ENCODE data around the gene PIGBOS1. TPM values are rescaled to one million over a fixed set of nuclear protein-coding genes. Genes with fewer than 3 reads are reported as not detected.

PIGBOS1 gene
- total RNA-seq, 1 experiment from 2014 or later: 8.6 TPM

GRCh38 chr15:55361048-55361447 is 42.1 kb upstream of the PIGBOS1 start:
- TF ChIP-seq EZH2 (IDR thresholded peaks at IDR 0.05; ENCODE audit: low read length, unreplicated experiment): no peak
- TF ChIP-seq, protein P1, sequence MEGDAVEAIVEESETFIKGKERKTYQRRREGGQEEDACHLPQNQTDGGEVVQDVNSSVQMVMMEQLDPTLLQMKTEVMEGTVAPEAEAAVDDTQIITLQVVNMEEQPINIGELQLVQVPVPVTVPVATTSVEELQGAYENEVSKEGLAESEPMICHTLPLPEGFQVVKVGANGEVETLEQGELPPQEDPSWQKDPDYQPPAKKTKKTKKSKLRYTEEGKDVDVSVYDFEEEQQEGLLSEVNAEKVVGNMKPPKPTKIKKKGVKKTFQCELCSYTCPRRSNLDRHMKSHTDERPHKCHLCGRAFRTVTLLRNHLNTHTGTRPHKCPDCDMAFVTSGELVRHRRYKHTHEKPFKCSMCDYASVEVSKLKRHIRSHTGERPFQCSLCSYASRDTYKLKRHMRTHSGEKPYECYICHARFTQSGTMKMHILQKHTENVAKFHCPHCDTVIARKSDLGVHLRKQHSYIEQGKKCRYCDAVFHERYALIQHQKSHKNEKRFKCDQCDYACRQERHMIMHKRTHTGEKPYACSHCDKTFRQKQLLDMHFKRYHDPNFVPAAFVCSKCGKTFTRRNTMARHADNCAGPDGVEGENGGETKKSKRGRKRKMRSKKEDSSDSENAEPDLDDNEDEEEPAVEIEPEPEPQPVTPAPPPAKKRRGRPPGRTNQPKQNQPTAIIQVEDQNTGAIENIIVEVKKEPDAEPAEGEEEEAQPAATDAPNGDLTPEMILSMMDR (conservative IDR thresholded peaks at IDR 0.05; ENCODE audit: low read depth, low read length): no peak
- TF ChIP-seq EZH2phosphoT487 (IDR thresholded peaks at IDR 0.05; ENCODE audit: borderline replicate concordance, low read length): no peak
- Histone ChIP-seq H3K36me3 (ENCODE audit: low read depth, low read length) (no peaks in the 10 kb centered on the region), H3K9me2 (replicated peaks; ENCODE audit: low read length) (no peaks in the 10 kb centered on the region), H3K79me2 (ENCODE audit: low read length) (no peaks in the 10 kb centered on the region), H3F3A (ENCODE audit: low read length, unreplicated experiment) (no peaks in the 10 kb centered on the region), H3K4me2 (ENCODE audit: low read length) (no peak overlapping the region), H3K9me3 (ENCODE audit: low read length) (no peaks in the 10 kb centered on the region), H2AFZ (ENCODE audit: low read length) (no peak overlapping the region), H3K4me1 (ENCODE audit: insufficient read depth, low read length) (peaks cover 18% of the 10 kb centered on the region; the same call in 1 of the 2 replicates), H4K20me1 (ENCODE audit: low read length) (no peaks in the 10 kb centered on the region), H3K9ac (ENCODE audit: low read length) (no peak overlapping the region), H3K4me3 (ENCODE audit: low read length) (no peak overlapping the region), H3K27ac (ENCODE audit: low read length) (no peak overlapping the region), H3K27me3 (ENCODE audit: low read length) (no peaks in the 10 kb centered on the region)
- BruUV-seq (replicated peaks): no TSS peak
- CTCF ChIA-PET: no interaction called here
- intact Hi-C loops (cut with micrococcal nuclease): no loop called here
- DNase-seq: no peak
- no peak for ATAC-seq
- POLR2A ChIA-PET (ENCODE audit: unreplicated experiment): no interaction called here

- Histone ChIP-seq H3K9me2 (replicated peaks; ENCODE audit: low read length) (no peaks in the 10 kb centered on the region), H3K79me2 (ENCODE audit: low read length) (no peaks in the 10 kb centered on the region), H3F3A (ENCODE audit: low read length, unreplicated experiment) (no peaks in the 10 kb centered on the region), H4K20me1 (ENCODE audit: low read length) (no peaks in the 10 kb centered on the region), H3K27me3 (ENCODE audit: low read length) (no peaks in the 10 kb centered on the region), H3K4me3 (ENCODE audit: low read length) (no peak overlapping the region), H3K9ac (ENCODE audit: low read length) (no peak overlapping the region), H3K36me3 (ENCODE audit: low read depth, low read length) (no peaks in the 10 kb centered on the region), H2AFZ (ENCODE audit: low read length) (no peak overlapping the region), H3K4me1 (ENCODE audit: insufficient read depth, low read length) (peaks cover 18% of the 10 kb centered on the region; the same call in 1 of the 2 replicates), H3K27ac (ENCODE audit: low read length) (no peak overlapping the region), H3K9me3 (ENCODE audit: low read length) (no peaks in the 10 kb centered on the region), H3K4me2 (ENCODE audit: low read length) (no peak overlapping the region)
- TF ChIP-seq, protein P1 (conservative IDR thresholded peaks at IDR 0.05; ENCODE audit: low read depth, low read length): no peak
- TF ChIP-seq EZH2phosphoT487 (IDR thresholded peaks at IDR 0.05; ENCODE audit: borderline replicate concordance, low read length) (no peak), EZH2 (IDR thresholded peaks at IDR 0.05; ENCODE audit: low read length, unreplicated experiment) (no peak)
- CTCF ChIA-PET: no interaction called here
- BruUV-seq (replicated peaks): no TSS peak
- ATAC-seq: no peak
- intact Hi-C loops (cut with micrococcal nuclease): no loop called here
- no peak for DNase-seq
- POLR2A ChIA-PET (ENCODE audit: unreplicated experiment): no interaction called here
Observed at GRCh38 chr15:55360256-55360655, 41.3 kb upstream of the PIGBOS1 start.

DNA sequence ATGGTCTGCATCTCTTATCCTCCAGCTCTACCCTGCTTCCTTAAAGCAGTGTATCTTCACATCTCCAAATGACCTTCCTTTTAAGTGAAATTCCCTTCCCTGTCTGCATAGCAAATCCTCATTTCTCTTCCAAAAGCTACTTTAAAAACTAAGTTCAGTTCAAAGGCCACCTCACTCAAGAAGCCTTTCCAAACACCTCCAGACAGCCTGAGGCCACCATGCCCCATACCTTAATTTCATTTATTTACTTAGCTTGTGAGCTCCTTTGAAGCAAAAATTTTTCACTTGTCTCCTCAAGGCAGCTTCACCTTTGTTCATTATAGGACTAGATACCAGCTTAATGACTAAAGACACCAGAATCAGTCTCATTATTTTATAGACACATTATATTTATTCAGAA is 39.5 kb upstream of the PIGBOS1 start:
- intact Hi-C loops (cut with micrococcal nuclease): loop anchor here (10.0 kb wide), 1 partner anchor 46 kb away; the partner anchor contains the start of genes CCPG1 and PIERCE2
- TF ChIP-seq EZH2 (IDR thresholded peaks at IDR 0.05; ENCODE audit: low read length, unreplicated experiment) (no peak), EZH2phosphoT487 (IDR thresholded peaks at IDR 0.05; ENCODE audit: borderline replicate concordance, low read length) (no peak)
- TF ChIP-seq, protein P1 (conservative IDR thresholded peaks at IDR 0.05; ENCODE audit: low read depth, low read length): no peak
- Histone ChIP-seq H3K9me2 (replicated peaks; ENCODE audit: low read length) (no peaks in the 10 kb centered on the region), H3K4me1 (ENCODE audit: insufficient read depth, low read length) (peaks cover 18% of the 10 kb centered on the region; the same call in 1 of the 2 replicates), H3K4me3 (ENCODE audit: low read length) (no peak overlapping the region), H3K4me2 (ENCODE audit: low read length) (no peak overlapping the region), H3K79me2 (ENCODE audit: low read length) (no peaks in the 10 kb centered on the region), H3K9me3 (ENCODE audit: low read length) (no peaks in the 10 kb centered on the region), H3K27ac (ENCODE audit: low read length) (no peak overlapping the region), H3K9ac (ENCODE audit: low read length) (no peak overlapping the region), H4K20me1 (ENCODE audit: low read length) (no peaks in the 10 kb centered on the region), H3K27me3 (ENCODE audit: low read length) (no peaks in the 10 kb centered on the region), H3K36me3 (ENCODE audit: low read depth, low read length) (no peaks in the 10 kb centered on the region), H2AFZ (ENCODE audit: low read length) (no peak overlapping the region), H3F3A (ENCODE audit: low read length, unreplicated experiment) (no peaks in the 10 kb centered on the region)
- POLR2A ChIA-PET (ENCODE audit: unreplicated experiment): interaction anchor here (0.6 kb wide), 1 partner anchor 51 kb away, joined by 7 read pairs; no protein-coding TSS in a partner anchor
- CTCF ChIA-PET: no interaction called here
- BruUV-seq (replicated peaks): no TSS peak
- DNase-seq (no peak), ATAC-seq (peak; percentile 19; the same call in 1 of the 2 replicates)
